HEK293 (cell line): ENCODE results near the gene SLC12A3.

Experiments
- CTCF ChIA-PET: fragments of 350-600 bp; formaldehyde crosslinking; extraction: SDS; loops from one replicate; lab custom pipeline; 2021; ENCODE audit warnings: antibody characterized with exemption; lab: Yijun Ruan, JAX
- POLR2A ChIA-PET: fragments of 300-600 bp; formaldehyde crosslinking; extraction: SDS; loops from one replicate; lab custom pipeline; 2020; ENCODE audit warnings: antibody characterized with exemption, inconsistent platforms; lab: Yijun Ruan, JAX
- H3K27ac ChIP-seq: fragments of 200-500 bp; sonication (Bioruptor generic); 2 replicates; pipeline ENCODE4 v1.5.1; 2014; ENCODE audit warnings: low read depth, low read length, control low read depth, inconsistent platforms; ENCODE audit errors: extremely low read depth
- H3K36me3 ChIP-seq, 2 experiments: fragments of 200-500 bp in 1 of 2; sonication (Bioruptor generic) in 1 of 2; 1 replicate in 1 of 2; 2 replicates in 1 of 2; pipeline ENCODE4 v1.5.1; 2014 to 2017; ENCODE audit warnings: inconsistent platforms in 2 of 2, low read length in 2 of 2; ENCODE audit not compliant: control insufficient read depth in 2 of 2, insufficient read depth in 1 of 2
- H3K4me1 ChIP-seq: fragments of 200-500 bp; sonication (Bioruptor generic); 2 replicates; pipeline ENCODE4 v1.5.1; 2014; ENCODE audit warnings: mild to moderate bottlenecking, low read length, inconsistent platforms; ENCODE audit not compliant: control insufficient read depth, insufficient read depth
- H3K4me3 ChIP-seq: 2 replicates; pipeline ENCODE4 v1.5.1; 2011; ENCODE audit warnings: low read depth, mild to moderate bottlenecking, control low read depth, low read length, moderate library complexity
- H3K9me3 ChIP-seq: fragments of 200-500 bp; sonication (Bioruptor generic); 2 replicates; pipeline ENCODE4 v1.5.1; 2014; ENCODE audit warnings: low read depth, low read length, inconsistent platforms; ENCODE audit not compliant: control insufficient read depth, insufficient read depth
- MZF1 ChIP-seq: fragments of 450-650 bp; formaldehyde crosslinking; IDR thresholded peaks from 2 replicates; pipeline ENCODE4 v1.5.1; 2017; ENCODE audit warnings: missing biosample characterization, missing genetic modification characterization, borderline replicate concordance
- PRDM1 ChIP-seq: fragments of 450-650 bp; formaldehyde crosslinking; IDR thresholded peaks from 2 replicates; pipeline ENCODE4; 2016; ENCODE audit warnings: missing biosample characterization, missing genetic modification characterization
- TCF7L2 ChIP-seq: IDR thresholded peaks from 2 replicates; pipeline ENCODE4 v1.6.1; 2011; ENCODE audit warnings: low read depth, mild to moderate bottlenecking, inconsistent platforms, low read length, moderate library complexity, borderline replicate concordance
- ZBTB1 ChIP-seq: fragments of 450-650 bp; formaldehyde crosslinking; IDR thresholded peaks from 2 replicates; pipeline ENCODE4 v1.5.1; 2016; ENCODE audit warnings: missing biosample characterization, missing genetic modification characterization
- ZNF114 ChIP-seq: fragments of 450-650 bp; formaldehyde crosslinking; IDR thresholded peaks from 2 replicates; pipeline ENCODE4 v1.5.0; 2017; ENCODE audit warnings: missing biosample characterization, missing genetic modification characterization
- ZNF140 ChIP-seq: fragments of 450-650 bp; formaldehyde crosslinking; IDR thresholded peaks from 2 replicates; pipeline ENCODE4 v1.5.1; 2016; ENCODE audit warnings: missing biosample characterization, missing genetic modification characterization
- ZNF175 ChIP-seq: fragments of 450-650 bp; formaldehyde crosslinking; IDR thresholded peaks from 2 replicates; pipeline ENCODE4 v1.5.1; 2016; ENCODE audit warnings: missing biosample characterization, missing genetic modification characterization
- ZNF302 ChIP-seq: fragments of 450-650 bp; formaldehyde crosslinking; IDR thresholded peaks from 2 replicates; pipeline ENCODE4 v1.5.1; 2016; ENCODE audit warnings: missing biosample characterization, missing genetic modification characterization, low read depth
- ZNF341 ChIP-seq: fragments of 450-650 bp; formaldehyde crosslinking; IDR thresholded peaks from 2 replicates; pipeline ENCODE4; 2016; ENCODE audit warnings: low read depth, missing biosample characterization, missing genetic modification characterization
- ZNF354C ChIP-seq: fragments of 450-650 bp; formaldehyde crosslinking; IDR thresholded peaks from 2 replicates; pipeline ENCODE4 v1.5.1; 2016; ENCODE audit warnings: missing biosample characterization, missing genetic modification characterization, low read depth, borderline replicate concordance
- ZNF404 ChIP-seq: fragments of 450-650 bp; formaldehyde crosslinking; IDR thresholded peaks from 2 replicates; pipeline ENCODE4 v1.5.1; 2017; ENCODE audit warnings: missing biosample characterization, missing genetic modification characterization
- ZNF473 ChIP-seq: fragments of 450-650 bp; formaldehyde crosslinking; IDR thresholded peaks from 2 replicates; pipeline ENCODE4 v1.5.1; 2017; ENCODE audit warnings: missing biosample characterization, missing genetic modification characterization
- ZNF48 ChIP-seq: fragments of 450-650 bp; formaldehyde crosslinking; IDR thresholded peaks from 2 replicates; pipeline ENCODE4 v1.5.1; 2016; ENCODE audit warnings: missing biosample characterization, missing genetic modification characterization
- ZNF600 ChIP-seq: fragments of 450-650 bp; formaldehyde crosslinking; IDR thresholded peaks from 2 replicates; pipeline ENCODE4 v1.5.1; 2016; ENCODE audit warnings: missing biosample characterization, missing genetic modification characterization
- ZNF623 ChIP-seq: fragments of 450-650 bp; formaldehyde crosslinking; IDR thresholded peaks from 2 replicates; pipeline ENCODE4 v1.5.1; 2016; ENCODE audit warnings: missing biosample characterization, missing genetic modification characterization
- ZNF658 ChIP-seq: fragments of 450-650 bp; formaldehyde crosslinking; IDR thresholded peaks from 2 replicates; pipeline ENCODE4; 2016; ENCODE audit warnings: missing biosample characterization, missing genetic modification characterization
- ZNF707 ChIP-seq: fragments of 450-650 bp; formaldehyde crosslinking; IDR thresholded peaks from 2 replicates; pipeline ENCODE4 v1.5.1; 2016; ENCODE audit warnings: missing biosample characterization, missing genetic modification characterization
- TF ChIP-seq, protein P1 (sequence below): fragments of 450-650 bp; formaldehyde crosslinking; IDR thresholded peaks from 2 replicates; pipeline ENCODE4 v1.5.1; 2017; ENCODE audit warnings: missing biosample characterization, missing genetic modification characterization
- TF ChIP-seq, protein P2 (sequence below): fragments of 450-650 bp; formaldehyde crosslinking; IDR thresholded peaks from 2 replicates; pipeline ENCODE4 v1.5.1; 2016; ENCODE audit warnings: missing biosample characterization, missing genetic modification characterization
- TF ChIP-seq, protein P3 (sequence below): fragments of 450-650 bp; formaldehyde crosslinking; IDR thresholded peaks from 2 replicates; pipeline ENCODE4 v1.5.1; 2017; ENCODE audit warnings: missing biosample characterization, mild to moderate bottlenecking, missing genetic modification characterization, moderate library complexity
- TF ChIP-seq, protein P4 (sequence below): fragments of 450-650 bp; formaldehyde crosslinking; IDR thresholded peaks from 2 replicates; pipeline ENCODE4 v1.5.1; 2016; ENCODE audit warnings: missing biosample characterization, missing genetic modification characterization

The SLC12A3 gene

DNA sequence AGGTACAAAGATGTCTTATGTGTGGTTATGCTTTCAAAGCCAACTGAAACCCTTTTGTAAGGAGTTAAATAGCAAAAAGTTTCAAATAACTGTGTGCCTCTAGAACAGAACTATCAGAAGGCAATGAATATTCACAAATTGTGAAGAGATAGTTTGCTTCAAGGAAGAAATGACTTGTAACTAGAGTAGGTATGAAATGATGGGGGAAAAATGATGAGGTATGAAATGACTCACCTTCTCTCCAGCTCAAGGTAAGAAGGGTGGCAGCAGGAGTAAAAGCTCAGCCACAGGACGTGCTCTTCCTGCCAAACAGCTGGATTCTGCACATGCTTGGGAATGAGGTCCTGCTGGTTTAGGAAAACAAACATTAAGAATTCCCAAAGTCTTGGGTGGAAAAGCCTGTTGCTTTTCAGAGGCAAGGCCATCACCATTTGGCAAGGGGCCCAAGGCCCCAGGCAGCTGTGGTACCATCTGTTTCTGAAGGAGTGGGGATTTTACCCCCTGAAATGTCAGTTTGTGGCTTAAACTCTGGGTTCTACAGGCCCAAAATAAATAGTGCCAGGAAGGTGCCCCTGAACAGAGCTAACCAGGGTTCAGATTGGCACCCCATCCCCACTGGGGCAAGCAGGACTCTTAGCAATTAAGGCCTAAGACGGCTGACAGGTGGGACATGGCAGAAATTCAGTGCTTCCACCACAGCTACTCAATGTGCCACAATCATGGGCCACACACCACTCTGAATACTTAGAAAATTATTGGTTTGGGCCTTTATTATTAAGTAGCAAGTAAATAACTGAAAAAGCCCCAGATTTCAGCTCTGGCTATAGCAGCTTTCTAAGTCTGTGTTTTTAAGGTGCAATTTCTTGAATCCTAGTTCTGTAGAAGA is 80.2 kb downstream of the SLC12A3 start (continued):
- TF ChIP-seq, protein P1, sequence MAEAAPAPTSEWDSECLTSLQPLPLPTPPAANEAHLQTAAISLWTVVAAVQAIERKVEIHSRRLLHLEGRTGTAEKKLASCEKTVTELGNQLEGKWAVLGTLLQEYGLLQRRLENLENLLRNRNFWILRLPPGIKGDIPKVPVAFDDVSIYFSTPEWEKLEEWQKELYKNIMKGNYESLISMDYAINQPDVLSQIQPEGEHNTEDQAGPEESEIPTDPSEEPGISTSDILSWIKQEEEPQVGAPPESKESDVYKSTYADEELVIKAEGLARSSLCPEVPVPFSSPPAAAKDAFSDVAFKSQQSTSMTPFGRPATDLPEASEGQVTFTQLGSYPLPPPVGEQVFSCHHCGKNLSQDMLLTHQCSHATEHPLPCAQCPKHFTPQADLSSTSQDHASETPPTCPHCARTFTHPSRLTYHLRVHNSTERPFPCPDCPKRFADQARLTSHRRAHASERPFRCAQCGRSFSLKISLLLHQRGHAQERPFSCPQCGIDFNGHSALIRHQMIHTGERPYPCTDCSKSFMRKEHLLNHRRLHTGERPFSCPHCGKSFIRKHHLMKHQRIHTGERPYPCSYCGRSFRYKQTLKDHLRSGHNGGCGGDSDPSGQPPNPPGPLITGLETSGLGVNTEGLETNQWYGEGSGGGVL (tag by site-specific recombination), result 0 out of 2 replicates have a peak, but pooled peaks have one; percentile 17
- TF ChIP-seq PRDM1 (tag by site-specific recombination) (0 out of 2 replicates have a peak, but pooled peaks have one; percentile 38), ZNF623 (no peak), ZNF140 (tag by site-specific recombination) (no peak), ZNF707 (tag by site-specific recombination) (no peak), ZNF114 (tag by site-specific recombination) (no peak), ZNF600 (tag by site-specific recombination) (no peak), ZNF341 (tag by site-specific recombination) (no peak), ZNF473 (tag by site-specific recombination) (no peak)
- TF ChIP-seq, protein P2, sequence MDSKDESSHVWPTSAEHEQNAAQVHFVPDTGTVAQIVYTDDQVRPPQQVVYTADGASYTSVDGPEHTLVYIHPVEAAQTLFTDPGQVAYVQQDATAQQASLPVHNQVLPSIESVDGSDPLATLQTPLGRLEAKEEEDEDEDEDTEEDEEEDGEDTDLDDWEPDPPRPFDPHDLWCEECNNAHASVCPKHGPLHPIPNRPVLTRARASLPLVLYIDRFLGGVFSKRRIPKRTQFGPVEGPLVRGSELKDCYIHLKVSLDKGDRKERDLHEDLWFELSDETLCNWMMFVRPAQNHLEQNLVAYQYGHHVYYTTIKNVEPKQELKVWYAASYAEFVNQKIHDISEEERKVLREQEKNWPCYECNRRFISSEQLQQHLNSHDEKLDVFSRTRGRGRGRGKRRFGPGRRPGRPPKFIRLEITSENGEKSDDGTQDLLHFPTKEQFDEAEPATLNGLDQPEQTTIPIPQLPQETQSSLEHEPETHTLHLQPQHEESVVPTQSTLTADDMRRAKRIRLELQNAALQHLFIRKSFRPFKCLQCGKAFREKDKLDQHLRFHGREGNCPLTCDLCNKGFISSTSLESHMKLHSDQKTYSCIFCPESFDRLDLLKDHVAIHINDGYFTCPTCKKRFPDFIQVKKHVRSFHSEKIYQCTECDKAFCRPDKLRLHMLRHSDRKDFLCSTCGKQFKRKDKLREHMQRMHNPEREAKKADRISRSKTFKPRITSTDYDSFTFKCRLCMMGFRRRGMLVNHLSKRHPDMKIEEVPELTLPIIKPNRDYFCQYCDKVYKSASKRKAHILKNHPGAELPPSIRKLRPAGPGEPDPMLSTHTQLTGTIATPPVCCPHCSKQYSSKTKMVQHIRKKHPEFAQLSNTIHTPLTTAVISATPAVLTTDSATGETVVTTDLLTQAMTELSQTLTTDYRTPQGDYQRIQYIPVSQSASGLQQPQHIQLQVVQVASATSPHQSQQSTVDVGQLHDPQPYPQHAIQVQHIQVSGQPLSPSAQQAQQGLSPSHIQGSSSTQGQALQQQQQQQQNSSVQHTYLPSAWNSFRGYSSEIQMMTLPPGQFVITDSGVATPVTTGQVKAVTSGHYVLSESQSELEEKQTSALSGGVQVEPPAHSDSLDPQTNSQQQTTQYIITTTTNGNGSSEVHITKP, result peak; percentile 49
- TF ChIP-seq, protein P3, sequence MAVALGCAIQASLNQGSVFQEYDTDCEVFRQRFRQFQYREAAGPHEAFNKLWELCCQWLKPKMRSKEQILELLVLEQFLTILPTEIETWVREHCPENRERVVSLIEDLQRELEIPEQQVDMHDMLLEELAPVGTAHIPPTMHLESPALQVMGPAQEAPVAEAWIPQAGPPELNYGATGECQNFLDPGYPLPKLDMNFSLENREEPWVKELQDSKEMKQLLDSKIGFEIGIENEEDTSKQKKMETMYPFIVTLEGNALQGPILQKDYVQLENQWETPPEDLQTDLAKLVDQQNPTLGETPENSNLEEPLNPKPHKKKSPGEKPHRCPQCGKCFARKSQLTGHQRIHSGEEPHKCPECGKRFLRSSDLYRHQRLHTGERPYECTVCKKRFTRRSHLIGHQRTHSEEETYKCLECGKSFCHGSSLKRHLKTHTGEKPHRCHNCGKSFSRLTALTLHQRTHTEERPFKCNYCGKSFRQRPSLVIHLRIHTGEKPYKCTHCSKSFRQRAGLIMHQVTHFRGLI, result no peak

DNA sequence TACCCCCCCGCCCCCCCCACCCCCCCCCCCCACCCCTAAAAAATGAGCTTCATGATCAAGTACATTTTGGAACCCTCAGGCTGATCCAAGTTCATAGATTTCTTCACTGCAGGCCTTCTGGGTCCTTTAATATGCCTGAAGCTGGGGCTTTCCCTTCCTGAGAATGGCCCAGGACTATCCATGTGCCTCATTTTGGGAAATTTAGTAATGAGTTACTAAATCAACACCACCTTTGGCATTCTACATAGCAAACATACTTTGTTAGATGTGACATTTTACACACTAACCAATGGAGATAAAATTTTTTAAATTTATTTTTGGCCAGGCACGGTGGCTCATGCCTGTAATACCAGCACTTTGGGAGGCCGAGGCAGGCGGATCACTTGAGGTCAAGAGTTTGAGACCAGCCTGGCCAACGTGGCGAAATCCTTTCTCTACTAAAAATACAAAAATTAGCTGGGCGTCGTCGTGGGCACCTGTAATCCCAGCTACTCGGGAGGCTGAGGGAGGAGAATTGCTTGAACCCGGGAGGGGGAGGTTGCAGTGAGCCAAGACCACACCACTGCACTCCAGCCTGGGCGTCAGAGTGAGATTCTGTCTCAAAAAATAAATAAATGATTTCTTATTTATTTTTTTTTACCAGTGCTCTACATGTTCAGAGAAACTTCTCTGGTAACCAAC is 81.0 kb downstream of the SLC12A3 start:
- Histone ChIP-seq H3K27ac (no peak overlapping the region), H3K4me1 (no peaks in the 10 kb centered on the region), H3K4me3 (no peak overlapping the region), H3K36me3 (peaks cover 19 to 44% of the 10 kb centered on the region in 2 experiments), H3K9me3 (no peaks in the 10 kb centered on the region)
- CTCF ChIA-PET, result interaction anchor here (0.6 to 0.8 kb wide), 2 partner anchors 82 to 153 kb away, joined by 3 to 8 read pairs; no protein-coding TSS in a partner anchor
- POLR2A ChIA-PET, result interaction anchor here (4.2 kb wide), 1 partner anchor 13 kb away, joined by 16 read pairs; the partner anchor contains the start of gene HERPUD1
- TF ChIP-seq ZBTB1 (tag by site-specific recombination) (no peak), ZNF140 (tag by site-specific recombination) (no peak), TCF7L2 (no peak), ZNF175 (no peak), ZNF354C (tag by site-specific recombination) (no peak), ZNF302 (tag by site-specific recombination) (no peak), ZNF658 (tag by site-specific recombination) (no peak), ZNF48 (tag by site-specific recombination) (no peak), ZNF404 (tag by site-specific recombination) (no peak), MZF1 (tag by site-specific recombination) (no peak)
- TF ChIP-seq, protein P4, sequence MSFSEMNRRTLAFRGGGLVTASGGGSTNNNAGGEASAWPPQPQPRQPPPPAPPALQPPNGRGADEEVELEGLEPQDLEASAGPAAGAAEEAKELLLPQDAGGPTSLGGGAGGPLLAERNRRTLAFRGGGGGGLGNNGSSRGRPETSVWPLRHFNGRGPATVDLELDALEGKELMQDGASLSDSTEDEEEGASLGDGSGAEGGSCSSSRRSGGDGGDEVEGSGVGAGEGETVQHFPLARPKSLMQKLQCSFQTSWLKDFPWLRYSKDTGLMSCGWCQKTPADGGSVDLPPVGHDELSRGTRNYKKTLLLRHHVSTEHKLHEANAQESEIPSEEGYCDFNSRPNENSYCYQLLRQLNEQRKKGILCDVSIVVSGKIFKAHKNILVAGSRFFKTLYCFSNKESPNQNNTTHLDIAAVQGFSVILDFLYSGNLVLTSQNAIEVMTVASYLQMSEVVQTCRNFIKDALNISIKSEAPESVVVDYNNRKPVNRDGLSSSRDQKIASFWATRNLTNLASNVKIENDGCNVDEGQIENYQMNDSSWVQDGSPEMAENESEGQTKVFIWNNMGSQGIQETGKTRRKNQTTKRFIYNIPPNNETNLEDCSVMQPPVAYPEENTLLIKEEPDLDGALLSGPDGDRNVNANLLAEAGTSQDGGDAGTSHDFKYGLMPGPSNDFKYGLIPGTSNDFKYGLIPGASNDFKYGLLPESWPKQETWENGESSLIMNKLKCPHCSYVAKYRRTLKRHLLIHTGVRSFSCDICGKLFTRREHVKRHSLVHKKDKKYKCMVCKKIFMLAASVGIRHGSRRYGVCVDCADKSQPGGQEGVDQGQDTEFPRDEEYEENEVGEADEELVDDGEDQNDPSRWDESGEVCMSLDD, result no peak
